Measurements from ENCODE around the gene CLPTM1.

- TF ChIP-seq CTCF (IDR thresholded peaks at IDR 0.05; ENCODE audit: insufficient read depth, low read depth, low read length) (no peak), EZH2 (IDR thresholded peaks at IDR 0.05; ENCODE audit: insufficient read depth, low read length) (no peak)
Measured at GRCh38 chr19:44985445-44985844, 30.3 kb downstream of the CLPTM1 start.
